HL-60 (cell line): ENCODE data around the gene R3HCC1L.

Experiments used
- GABPA ChIP-seq: IDR thresholded peaks from 2 replicates; pipeline ENCODE4 v1.6.1; 2012; ENCODE audit warnings: low read depth
- POLR2AphosphoS5 ChIP-seq: IDR thresholded peaks from 2 replicates; pipeline ENCODE4 v1.6.1; 2012; ENCODE audit warnings: low read depth
- SPI1 ChIP-seq: IDR thresholded peaks from 2 replicates; pipeline ENCODE4 v1.6.1; 2012; ENCODE audit warnings: low read depth, mild to moderate bottlenecking, borderline replicate concordance
- TF ChIP-seq, protein P1 (sequence below): IDR thresholded peaks from one replicate; pipeline ENCODE4 v1.5.1; 2011; ENCODE audit warnings: low read length, control low read depth, inconsistent platforms; ENCODE audit not compliant: insufficient read depth
- TF ChIP-seq, protein P2 (sequence below): IDR thresholded peaks from 2 replicates; pipeline ENCODE4 v1.6.1; 2012; ENCODE audit warnings: low read depth; ENCODE audit not compliant: insufficient replicate concordance

DNA sequence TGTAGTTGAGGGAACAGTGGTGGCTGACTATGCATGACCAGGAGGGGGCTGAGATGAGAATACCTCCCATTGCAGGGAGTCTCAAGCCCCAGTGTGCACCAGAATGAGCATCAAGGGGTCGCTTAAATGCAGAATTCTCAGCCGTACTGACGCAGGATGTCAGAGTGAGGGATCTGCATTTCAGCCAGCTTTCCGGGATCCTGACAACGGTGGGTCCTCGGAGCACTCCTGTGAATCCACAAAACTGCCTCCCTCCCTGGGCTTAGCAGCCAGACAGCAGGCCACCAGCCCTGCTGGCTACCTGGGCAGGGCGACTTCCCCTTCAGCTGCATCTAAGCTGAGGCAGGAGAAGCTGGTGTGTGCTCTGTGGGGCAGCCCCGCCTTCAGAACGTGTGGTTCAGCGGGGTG is 155.3 kb downstream of the R3HCC1L start:
- TF ChIP-seq, protein P1, sequence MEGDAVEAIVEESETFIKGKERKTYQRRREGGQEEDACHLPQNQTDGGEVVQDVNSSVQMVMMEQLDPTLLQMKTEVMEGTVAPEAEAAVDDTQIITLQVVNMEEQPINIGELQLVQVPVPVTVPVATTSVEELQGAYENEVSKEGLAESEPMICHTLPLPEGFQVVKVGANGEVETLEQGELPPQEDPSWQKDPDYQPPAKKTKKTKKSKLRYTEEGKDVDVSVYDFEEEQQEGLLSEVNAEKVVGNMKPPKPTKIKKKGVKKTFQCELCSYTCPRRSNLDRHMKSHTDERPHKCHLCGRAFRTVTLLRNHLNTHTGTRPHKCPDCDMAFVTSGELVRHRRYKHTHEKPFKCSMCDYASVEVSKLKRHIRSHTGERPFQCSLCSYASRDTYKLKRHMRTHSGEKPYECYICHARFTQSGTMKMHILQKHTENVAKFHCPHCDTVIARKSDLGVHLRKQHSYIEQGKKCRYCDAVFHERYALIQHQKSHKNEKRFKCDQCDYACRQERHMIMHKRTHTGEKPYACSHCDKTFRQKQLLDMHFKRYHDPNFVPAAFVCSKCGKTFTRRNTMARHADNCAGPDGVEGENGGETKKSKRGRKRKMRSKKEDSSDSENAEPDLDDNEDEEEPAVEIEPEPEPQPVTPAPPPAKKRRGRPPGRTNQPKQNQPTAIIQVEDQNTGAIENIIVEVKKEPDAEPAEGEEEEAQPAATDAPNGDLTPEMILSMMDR, result no peak
- no peak for TF ChIP-seq GABPA
- TF ChIP-seq POLR2AphosphoS5, result no peak
- TF ChIP-seq, protein P2, sequence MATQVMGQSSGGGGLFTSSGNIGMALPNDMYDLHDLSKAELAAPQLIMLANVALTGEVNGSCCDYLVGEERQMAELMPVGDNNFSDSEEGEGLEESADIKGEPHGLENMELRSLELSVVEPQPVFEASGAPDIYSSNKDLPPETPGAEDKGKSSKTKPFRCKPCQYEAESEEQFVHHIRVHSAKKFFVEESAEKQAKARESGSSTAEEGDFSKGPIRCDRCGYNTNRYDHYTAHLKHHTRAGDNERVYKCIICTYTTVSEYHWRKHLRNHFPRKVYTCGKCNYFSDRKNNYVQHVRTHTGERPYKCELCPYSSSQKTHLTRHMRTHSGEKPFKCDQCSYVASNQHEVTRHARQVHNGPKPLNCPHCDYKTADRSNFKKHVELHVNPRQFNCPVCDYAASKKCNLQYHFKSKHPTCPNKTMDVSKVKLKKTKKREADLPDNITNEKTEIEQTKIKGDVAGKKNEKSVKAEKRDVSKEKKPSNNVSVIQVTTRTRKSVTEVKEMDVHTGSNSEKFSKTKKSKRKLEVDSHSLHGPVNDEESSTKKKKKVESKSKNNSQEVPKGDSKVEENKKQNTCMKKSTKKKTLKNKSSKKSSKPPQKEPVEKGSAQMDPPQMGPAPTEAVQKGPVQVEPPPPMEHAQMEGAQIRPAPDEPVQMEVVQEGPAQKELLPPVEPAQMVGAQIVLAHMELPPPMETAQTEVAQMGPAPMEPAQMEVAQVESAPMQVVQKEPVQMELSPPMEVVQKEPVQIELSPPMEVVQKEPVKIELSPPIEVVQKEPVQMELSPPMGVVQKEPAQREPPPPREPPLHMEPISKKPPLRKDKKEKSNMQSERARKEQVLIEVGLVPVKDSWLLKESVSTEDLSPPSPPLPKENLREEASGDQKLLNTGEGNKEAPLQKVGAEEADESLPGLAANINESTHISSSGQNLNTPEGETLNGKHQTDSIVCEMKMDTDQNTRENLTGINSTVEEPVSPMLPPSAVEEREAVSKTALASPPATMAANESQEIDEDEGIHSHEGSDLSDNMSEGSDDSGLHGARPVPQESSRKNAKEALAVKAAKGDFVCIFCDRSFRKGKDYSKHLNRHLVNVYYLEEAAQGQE, result no peak
- TF ChIP-seq SPI1, result no peak
